SK-N-SH (cell line): Measurements from ENCODE around the gene TSPAN14.

ENCODE experiments used
- GATA2 ChIP-seq: sonication (generic); formaldehyde crosslinking; IDR thresholded peaks from 2 replicates; pipeline ENCODE4 v1.5.0; 2020; ENCODE audit warnings: mild to moderate bottlenecking, missing genetic modification reagents
- NFIC ChIP-seq: IDR thresholded peaks from 2 replicates; pipeline ENCODE4 v1.4.0; 2012; ENCODE audit warnings: borderline replicate concordance
- PBX3 ChIP-seq: IDR thresholded peaks from 2 replicates; pipeline ENCODE4; 2012
- RAD21 ChIP-seq: IDR thresholded peaks from 2 replicates; pipeline ENCODE4 v1.6.1; 2012; ENCODE audit warnings: mild to moderate bottlenecking, low read length
- RCOR1 ChIP-seq: fragments of 150-350 bp; IDR thresholded peaks from 2 replicates; pipeline ENCODE4 v1.6.1; 2017; ENCODE audit warnings: antibody characterized with exemption, low read length
- TAF1 ChIP-seq: IDR thresholded peaks from 2 replicates; pipeline ENCODE4 v1.6.1; 2012; ENCODE audit warnings: low read depth, mild to moderate bottlenecking, low read length, moderate library complexity, borderline replicate concordance
- TCF12 ChIP-seq: IDR thresholded peaks from 2 replicates; pipeline ENCODE4 v1.4.0; 2012
- TF ChIP-seq, protein P1 (sequence below): fragments of 200-600 bp; sonication (generic); IDR thresholded peaks from 2 replicates; pipeline ENCODE4 v1.6.1; 2017; ENCODE audit warnings: antibody characterized with exemption, mild to moderate bottlenecking, moderate library complexity

GRCh38 chr10:80487421-80487785 lies 33.3 kb downstream of the TSPAN14 start:
- TF ChIP-seq GATA2 (CRISPR knock-in tag) (no peak), RCOR1 (no peak), TAF1 (no peak), TCF12 (no peak), NFIC (no peak), PBX3 (no peak), RAD21 (no peak)
- TF ChIP-seq, protein P1, sequence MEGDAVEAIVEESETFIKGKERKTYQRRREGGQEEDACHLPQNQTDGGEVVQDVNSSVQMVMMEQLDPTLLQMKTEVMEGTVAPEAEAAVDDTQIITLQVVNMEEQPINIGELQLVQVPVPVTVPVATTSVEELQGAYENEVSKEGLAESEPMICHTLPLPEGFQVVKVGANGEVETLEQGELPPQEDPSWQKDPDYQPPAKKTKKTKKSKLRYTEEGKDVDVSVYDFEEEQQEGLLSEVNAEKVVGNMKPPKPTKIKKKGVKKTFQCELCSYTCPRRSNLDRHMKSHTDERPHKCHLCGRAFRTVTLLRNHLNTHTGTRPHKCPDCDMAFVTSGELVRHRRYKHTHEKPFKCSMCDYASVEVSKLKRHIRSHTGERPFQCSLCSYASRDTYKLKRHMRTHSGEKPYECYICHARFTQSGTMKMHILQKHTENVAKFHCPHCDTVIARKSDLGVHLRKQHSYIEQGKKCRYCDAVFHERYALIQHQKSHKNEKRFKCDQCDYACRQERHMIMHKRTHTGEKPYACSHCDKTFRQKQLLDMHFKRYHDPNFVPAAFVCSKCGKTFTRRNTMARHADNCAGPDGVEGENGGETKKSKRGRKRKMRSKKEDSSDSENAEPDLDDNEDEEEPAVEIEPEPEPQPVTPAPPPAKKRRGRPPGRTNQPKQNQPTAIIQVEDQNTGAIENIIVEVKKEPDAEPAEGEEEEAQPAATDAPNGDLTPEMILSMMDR, result no peak
